Activated CD4-positive, alpha-beta T cell treated with anti-CD3 and anti-CD28 coated beads, Interleukin-10, Interleukin-2, amounts not matched to agents 100 ng/mL and 50 ng/mL, durations not matched to agents 16 hours and 8 hours (primary cell): ENCODE data around the gene TEAD3.

Experiments
- DNase-seq: peaks from one replicate; pipeline ENCODE4 v3.0.0-alpha.2; 2020

Gene TEAD3

DNA sequence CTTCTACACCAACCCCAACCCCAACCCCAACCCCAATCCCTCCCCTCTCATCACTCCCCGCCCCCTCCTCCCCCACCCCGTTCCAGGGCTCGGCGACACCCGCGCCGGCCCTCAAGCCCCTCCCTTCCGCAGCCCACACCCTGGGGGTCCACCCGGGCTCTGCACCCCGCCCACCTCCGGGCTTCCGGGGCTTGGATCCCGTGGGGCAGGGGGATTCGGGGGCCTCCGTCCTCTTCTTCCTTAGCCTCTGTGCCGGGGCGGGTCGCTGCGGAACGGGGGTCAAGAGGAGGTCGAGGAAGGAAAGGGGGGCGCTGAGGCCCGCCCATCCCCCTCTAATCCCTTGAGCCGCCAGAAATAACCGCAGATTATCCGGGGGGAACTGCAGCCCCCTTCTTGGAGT is 15.1 kb upstream of the TEAD3 start:
- no peak for DNase-seq

DNA sequence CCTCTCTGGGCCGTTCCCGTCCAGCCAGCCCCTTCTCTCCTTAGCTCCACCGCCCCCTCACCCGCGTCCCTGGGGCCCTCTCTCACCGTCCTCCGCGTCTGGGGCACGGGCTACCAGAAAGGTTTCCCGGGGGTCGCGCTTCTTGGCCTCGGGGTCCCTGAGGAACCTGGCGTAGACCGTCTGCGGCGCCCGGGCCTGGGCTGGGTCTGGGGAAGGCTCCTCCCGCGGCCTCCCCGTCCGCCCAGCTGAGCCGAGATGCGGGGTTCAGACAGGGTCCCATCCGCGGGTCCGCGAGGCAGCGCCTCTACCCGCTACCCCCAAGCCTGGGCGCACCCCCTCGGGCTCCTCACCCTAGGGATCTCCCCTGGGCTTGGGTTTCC is 14.7 kb upstream of the TEAD3 start:
- no peak for DNase-seq

DNA sequence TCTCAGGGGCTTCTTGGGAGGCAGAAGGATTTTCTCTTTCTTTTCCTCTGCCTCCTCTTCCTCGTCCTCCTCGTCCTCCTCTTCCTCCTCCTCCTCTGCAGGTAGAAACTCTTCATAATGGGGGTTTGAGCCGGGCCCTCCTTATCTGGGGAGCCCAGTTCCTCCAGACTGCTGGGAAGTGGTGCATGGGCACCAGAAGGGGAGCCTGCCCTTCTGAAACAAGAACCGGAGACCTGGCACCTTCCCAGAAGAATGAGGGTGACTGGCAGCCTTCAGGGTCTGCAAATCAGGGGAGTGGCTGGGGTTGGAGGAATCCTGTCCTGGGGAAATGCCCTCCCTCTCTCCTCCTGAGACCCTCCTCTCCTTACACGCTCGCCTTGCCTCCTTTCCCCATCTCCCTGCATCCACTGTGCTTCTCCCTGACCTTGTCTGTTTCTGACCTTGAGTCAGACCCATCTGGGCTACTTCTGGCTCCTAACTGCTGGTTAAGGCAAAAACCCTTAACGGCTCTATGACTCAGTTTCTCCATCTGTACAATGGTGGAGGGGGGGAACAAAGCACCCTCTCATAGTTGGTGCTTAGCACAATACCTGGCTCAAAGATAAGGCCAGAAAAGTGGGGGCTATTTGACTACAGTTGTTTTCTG is 14.2 kb upstream of the TEAD3 start:
- no peak for DNase-seq

DNA sequence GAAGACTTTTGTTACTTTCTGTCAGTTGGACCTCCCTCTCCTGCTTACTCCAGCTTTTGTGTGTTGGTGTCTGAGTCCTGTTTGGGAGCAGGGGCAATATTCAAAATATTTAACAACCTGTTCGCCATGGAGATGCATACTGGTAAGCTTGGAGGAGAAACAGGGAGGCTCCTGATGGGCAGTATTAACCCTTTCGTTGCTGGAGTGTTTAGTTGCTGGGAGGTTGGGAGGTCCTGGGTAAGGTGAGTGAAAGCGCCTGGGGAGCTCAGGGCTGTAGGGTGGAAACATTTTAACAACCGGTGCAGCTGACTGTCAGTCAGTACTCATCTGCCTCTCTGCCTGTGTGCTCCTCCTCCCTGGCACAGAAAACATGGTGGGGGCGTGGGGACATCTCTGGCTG is 11.7 kb upstream of the TEAD3 start:
- no peak for DNase-seq

DNA sequence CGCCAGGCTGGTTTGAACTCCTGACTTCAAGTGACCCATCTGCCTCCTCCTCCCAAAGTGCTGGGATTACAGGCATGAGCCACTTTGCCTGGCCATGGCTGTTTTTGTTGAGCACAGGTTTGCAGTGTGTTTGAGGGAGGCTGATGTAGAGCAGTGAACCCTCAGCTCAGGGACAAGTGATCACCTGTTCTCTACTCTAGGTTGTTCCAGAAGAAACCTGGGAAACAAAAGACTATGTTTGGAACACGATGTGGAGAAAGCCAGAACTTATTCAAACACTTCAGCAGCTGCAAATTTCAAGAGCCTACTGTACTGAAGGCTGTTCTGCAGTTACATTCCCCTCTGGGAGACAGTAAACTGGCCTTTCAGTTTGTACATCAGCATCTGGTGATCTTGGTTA is 11.1 kb upstream of the TEAD3 start:
- no peak for DNase-seq

DNA sequence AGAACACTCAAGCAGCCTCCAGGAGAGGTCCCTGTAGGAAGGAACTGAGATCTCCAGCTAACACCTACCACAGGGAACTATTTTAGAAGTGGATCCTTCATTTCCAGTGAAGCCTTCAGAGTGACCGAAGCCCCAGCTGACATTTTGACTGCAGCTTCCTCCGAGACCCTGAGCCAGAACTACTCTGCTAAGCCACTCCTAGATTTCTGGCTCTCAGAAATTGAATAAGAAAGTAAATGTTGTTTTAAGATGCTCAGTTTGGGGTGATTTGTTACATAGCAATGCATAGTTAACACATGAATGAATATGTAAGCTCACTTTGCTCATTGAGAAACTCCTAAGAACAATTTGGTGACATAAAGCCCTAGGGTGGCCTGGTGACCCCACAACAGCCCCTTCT is 10.3 kb upstream of the TEAD3 start:
- DNase-seq = no peak

DNA sequence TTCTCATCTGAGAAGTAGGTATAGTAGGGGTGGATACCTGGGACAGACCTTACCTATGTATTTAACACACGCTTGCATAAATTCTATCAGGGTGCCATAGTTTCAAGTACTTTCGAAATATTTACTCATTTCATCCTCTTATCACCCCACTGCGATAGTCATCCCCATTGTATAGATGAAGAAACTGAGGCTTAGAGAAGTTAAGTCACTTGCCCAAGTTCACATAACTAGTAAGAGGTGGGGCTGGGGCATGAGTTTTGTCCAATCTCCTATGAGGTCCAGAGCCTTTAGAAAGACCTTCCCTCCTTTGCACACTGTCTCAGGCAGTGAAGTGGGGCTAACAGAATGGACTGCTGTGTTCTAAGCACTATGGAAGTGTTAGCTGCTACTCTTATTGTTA is 9.7 kb upstream of the TEAD3 start:
- DNase-seq = no peak

DNA sequence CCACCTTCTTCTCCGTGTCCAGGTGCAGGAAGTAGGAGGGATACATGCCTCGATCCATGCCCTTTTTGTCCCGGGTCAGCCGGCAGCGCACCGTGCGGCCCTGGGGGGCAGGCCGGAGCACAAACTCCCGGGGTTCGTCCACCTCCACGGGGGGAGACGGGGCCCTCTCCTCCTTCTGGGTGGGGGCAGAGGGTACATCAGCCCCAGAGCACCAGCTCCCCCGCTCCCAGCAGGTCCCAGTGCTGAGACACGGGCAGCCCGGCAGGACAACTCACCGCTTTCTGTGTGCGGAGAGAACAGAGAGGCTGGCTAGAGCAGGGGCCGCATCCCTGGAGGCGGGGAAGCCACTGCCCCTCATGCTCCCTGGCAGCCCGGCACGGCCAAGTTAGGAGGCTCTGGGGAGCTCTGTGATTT is 9.1 kb upstream of the TEAD3 start:
- no peak for DNase-seq

GRCh38 chr6:35503534-35503933 is 6.7 kb upstream of the TEAD3 start:
- DNase-seq = no peak

DNA sequence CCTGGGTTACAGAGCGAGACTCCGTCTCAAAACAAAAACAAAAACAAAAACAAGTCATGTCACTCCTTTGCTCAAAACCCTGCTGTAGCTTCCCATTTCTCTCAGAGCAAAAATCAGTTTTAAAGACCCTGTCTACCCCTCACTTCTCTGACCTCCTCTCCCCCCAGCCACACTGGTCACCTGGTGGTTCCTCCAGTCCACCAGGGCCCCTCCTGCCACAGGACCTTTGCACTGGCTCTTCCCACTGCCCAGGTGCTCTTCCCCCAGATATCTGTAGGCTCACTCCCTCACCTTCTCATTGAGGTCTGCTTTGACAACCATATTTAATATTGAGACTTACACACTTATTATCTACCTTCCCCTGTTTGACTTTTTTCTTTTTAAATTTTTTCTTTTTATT is 4.9 kb upstream of the TEAD3 start:
- DNase-seq = no peak

DNA sequence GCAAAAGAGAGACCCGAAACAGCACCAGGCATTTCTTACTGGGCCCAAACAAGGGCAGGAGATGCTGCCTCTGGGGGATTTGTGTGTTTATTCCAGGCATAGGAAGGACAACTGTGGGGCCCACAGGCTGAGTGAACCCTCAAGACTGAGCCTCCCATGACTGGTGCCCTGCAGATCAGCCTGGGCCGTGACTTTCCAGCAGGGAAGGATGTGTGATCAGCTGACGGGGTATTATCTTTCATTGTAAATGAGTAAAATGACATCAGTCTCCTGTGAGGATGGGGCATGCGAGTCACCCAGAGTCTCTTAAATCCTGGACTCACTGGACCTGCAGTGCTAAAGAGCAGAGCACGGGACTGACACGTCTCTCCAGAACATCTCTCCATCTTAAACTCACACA is 3.9 kb upstream of the TEAD3 start:
- no peak for DNase-seq

GRCh38 chr6:35499372-35499771 is 2.5 kb upstream of the TEAD3 start:
- no peak for DNase-seq

GRCh38 chr6:35498422-35499067 is 1.7 kb upstream of the TEAD3 start:
- DNase-seq = no peak

DNA sequence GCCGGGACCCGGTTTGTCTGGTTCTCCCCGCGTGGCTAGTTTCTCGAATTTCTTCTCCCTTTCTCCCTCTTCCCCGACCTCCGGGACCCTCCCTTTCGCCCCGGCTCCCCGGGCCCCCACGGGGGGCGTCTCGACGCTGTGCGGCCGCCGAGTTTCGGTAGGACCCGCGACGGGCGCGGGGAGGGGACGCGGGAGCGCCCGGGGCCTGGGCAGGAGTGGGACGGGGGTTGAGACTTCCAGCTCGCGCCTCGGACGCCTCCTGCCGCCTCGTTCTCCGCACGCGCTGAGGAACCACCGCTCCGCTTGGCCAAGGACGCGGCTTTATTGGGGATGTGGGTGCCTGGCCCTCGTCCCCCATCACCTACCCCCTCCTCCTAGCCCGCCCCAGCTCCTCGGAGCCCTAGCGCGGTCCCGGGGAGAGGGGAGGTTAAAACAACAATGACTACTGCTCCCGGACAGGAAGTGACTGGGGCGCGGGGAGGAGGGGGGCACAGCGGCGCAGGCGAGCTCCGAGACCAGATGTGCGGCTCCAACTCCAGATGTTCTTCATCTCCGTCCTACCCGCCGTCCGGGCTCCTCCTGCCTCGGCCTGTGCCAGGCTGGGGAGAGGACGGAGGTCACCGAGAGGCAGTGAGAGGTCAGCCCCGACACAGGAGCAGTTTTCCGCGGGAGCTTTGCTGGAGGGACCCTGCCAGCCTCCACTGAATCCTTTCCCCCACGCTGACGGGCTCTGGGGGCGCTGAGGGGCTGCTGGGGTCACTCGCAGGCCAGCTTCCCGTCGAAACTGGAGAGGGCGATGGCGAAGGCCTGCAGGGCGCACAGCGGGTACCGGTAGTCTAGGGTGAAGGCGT is 917 bp upstream of the TEAD3 start:
- peak; percentile 21 for DNase-seq

- no peak for DNase-seq
Measured at GRCh38 chr6:35496036-35496840, 641 bp downstream of the TEAD3 start.

DNA sequence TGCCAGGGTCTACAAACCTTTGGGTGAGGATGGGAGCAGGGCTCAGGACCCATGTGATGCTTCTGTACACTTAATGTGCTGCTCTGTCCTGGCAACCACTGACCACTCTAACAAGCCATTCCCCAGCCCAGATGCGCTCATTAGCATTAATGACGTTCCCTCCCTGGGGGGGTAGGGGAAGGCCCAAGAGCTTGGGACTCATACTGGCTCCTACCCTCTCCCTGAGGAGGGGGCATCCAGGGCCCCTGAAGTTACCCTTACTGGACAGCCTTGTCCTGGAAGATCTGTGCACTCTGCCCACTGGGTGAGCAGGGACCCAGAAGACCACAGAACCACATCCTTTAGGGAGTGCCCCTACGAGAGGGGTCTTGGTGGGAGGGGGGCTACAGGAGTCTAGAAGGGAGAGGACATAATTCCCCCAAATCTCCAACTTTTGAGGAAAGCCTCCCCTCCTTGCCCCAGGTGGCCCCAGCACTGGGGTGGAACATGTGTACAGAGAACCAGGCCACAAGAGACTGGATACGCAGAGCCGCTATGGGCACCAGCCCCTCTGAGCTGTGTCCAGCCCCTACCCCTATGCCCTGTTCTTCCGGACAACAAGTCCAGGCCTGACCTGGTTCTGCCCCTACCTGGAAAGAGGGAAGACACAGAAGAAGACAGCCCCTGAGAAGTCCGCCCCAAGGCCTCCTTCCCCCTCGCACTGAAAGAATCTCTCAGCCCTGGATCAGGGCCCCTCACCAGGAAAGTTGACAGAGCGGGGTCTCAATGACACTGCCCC is 1.4 kb downstream of the TEAD3 start:
- DNase-seq = no peak

DNA sequence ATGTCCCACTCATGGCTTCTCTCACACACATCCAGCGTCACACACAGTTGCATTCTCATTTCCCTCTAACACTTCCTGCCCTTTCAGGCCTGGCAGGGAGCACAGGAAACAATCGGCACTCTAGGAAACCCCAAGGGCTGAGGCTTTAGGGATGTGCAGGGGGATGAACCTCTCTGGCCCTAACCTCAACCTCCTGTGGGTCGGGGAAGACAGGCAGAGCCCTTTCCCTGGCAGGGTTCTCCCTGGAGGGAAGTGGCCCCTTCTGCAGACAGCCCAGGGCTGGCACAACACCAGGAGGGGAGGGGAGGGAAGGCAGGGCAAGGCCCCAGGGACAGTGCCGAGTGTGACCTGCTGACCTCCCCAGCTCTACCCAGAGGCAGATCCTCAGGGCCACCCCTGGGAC is 2.7 kb downstream of the TEAD3 start:
- no peak for DNase-seq

- no peak for DNase-seq
Measured at GRCh38 chr6:35493307-35493983, 3.4 kb downstream of the TEAD3 start.

GRCh38 chr6:35492974-35493284 is 4.0 kb downstream of the TEAD3 start:
- DNase-seq = no peak

DNA sequence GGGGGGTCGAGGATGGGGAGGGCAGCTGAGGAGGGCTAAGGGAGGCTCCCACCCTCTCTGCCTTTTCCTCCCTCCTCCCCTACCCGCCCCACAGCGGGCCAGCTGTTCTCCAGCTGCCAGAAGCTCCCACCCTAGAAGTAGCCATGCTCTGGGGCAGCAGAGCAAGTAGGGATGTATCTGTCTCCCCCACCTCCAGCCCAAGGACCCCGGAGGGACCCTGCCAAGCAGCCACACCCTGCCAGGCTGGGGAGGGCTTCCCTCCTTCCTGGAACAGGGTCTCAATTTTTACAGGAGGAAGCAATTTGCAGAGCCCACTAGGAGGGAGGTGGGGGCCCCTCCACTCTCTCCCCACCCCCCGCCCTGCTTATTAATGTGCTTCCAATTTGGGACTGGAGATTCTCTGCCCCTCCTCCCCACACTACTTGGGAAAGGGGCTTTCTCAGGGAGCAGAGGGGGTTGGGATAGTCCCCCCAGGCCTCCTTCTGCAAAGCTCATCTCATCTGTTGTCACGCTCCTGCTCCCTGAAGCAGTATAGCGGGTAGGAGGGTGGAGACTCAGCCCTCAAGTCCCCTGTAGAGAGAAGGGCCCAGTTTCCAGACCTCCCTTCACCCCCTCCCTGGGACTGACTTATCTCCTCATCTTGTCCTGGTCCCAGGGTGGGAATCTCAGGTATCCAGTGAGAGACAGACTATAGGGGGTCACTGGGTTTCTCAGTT is 4.5 kb downstream of the TEAD3 start:
- no peak for DNase-seq

GRCh38 chr6:35491558-35492257 is 5.2 kb downstream of the TEAD3 start:
- no peak for DNase-seq
